RPMI8226 (cell line): ENCODE data around the gene CNGA1.
"Not testable (repeated sequence)": the region's sequence is repeated elsewhere in the genome, so short reads cannot be mapped to it uniquely, and the experiment has no call there.

Experiments used
- DNase-seq: peaks from one replicate; pipeline ENCODE4 v3.0.0-alpha.2; 2015

Gene CNGA1

GRCh38 chr4:47945930-47946726 is 70.4 kb downstream of the CNGA1 start:
- no peak for DNase-seq

- DNase-seq, result no peak
These were observed 74.2 kb downstream of the CNGA1 start for GRCh38 chr4:47942081-47942819.

- no peak for DNase-seq
These were observed 77.0 kb downstream of the CNGA1 start for GRCh38 chr4:47939456-47939855.

- no peak for DNase-seq
These were observed 80.1 kb downstream of the CNGA1 start for GRCh38 chr4:47936336-47936735.

GRCh38 chr4:47933840-47934239 is 82.6 kb downstream of the CNGA1 start:
- peak; percentile 31 for DNase-seq

GRCh38 chr4:47930971-47931804 is 85.3 kb downstream of the CNGA1 start:
- DNase-seq, result no peak

GRCh38 chr4:47929682-47930201 is 86.7 kb downstream of the CNGA1 start:
- DNase-seq, result no peak

- DNase-seq, result peak; percentile 29
These were observed 89.7 kb downstream of the CNGA1 start for GRCh38 chr4:47926667-47927258.

- not testable (repeated sequence) for DNase-seq
These were observed 93.2 kb downstream of the CNGA1 start for GRCh38 chr4:47923261-47923608.

GRCh38 chr4:47922436-47923260 is 93.8 kb downstream of the CNGA1 start:
- DNase-seq, result not testable (repeated sequence)

GRCh38 chr4:47917163-47917562 is 99.3 kb downstream of the CNGA1 start:
- not testable (repeated sequence) for DNase-seq

GRCh38 chr4:47915378-47915777 is 101.1 kb downstream of the CNGA1 start:
- DNase-seq, result no peak

- no peak for DNase-seq
These were observed 101.6 kb downstream of the CNGA1 start for GRCh38 chr4:47914926-47915237.

- DNase-seq, result peak; percentile 94
These were observed 102.1 kb downstream of the CNGA1 start, which contains the start of gene NFXL1 for GRCh38 chr4:47914220-47914925. Gene NFXL1, minus strand, starts transcription at chr4:47914583. Its CDS starts 380 bp downstream, at chr4:47914203.

GRCh38 chr4:47913861-47914219 is 102.6 kb downstream of the CNGA1 start:
- DNase-seq, result peak; percentile 36

- no peak for DNase-seq
These were observed 103.2 kb downstream of the CNGA1 start for GRCh38 chr4:47913330-47913729.

GRCh38 chr4:47907089-47907646 is 109.3 kb downstream of the CNGA1 start:
- DNase-seq, result no peak

- DNase-seq, result no peak
These were observed 116.8 kb downstream of the CNGA1 start for GRCh38 chr4:47899639-47900038.

GRCh38 chr4:47891928-47892327 is 124.6 kb downstream of the CNGA1 start:
- no peak for DNase-seq
